ENCODE measurements around the gene RNF169.

DNA sequence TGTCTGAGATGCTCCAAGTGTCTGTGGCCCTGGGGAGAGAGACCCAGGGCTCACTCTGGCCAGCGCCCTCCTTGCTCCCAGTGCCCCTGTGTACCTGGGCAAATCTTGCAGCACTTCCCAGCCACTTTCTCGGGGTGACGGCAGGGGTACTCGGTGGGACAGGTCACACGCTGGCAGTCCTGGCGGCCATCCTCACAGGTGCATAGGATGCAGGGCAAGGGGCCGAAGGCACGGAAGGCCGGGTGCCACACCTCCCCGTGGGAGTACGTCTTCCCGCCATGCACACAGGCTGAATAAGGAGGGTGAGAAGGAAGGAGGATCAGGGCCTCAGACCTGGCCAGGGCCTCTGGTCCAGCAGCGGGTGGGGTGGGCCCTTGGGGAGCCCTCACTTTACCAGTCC lies 45.4 kb upstream of the RNF169 start:
- TF ChIP-seq EZH2 (IDR thresholded peaks at IDR 0.05; ENCODE audit: borderline replicate concordance, low read depth, low read length, poor library complexity, severe bottlenecking) = no peak
- TF ChIP-seq, protein P1, sequence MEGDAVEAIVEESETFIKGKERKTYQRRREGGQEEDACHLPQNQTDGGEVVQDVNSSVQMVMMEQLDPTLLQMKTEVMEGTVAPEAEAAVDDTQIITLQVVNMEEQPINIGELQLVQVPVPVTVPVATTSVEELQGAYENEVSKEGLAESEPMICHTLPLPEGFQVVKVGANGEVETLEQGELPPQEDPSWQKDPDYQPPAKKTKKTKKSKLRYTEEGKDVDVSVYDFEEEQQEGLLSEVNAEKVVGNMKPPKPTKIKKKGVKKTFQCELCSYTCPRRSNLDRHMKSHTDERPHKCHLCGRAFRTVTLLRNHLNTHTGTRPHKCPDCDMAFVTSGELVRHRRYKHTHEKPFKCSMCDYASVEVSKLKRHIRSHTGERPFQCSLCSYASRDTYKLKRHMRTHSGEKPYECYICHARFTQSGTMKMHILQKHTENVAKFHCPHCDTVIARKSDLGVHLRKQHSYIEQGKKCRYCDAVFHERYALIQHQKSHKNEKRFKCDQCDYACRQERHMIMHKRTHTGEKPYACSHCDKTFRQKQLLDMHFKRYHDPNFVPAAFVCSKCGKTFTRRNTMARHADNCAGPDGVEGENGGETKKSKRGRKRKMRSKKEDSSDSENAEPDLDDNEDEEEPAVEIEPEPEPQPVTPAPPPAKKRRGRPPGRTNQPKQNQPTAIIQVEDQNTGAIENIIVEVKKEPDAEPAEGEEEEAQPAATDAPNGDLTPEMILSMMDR (conservative IDR thresholded peaks at IDR 0.05; ENCODE audit: low read depth, low read length) = no peak
